ENCODE measurements around the gene KCNIP1. TPM values are rescaled to one million over a fixed set of nuclear protein-coding genes. Genes with fewer than 3 reads are reported as not detected.

The KCNIP1 gene
- polyA plus RNA-seq, 1 donor from 2014 or later = 13.8 TPM

- H3K4me3 ChIP-seq (ENCODE audit: low read length) = no peak overlapping the region
- no peak overlapping the region for H3K9ac ChIP-seq (ENCODE audit: low read length)
- H3F3A ChIP-seq (ENCODE audit: insufficient read depth, low read length, poor library complexity, severe bottlenecking) = no peaks in the 10 kb centered on the region
- no peak overlapping the region for H3K4me2 ChIP-seq (ENCODE audit: low read length)
- H3K36me3 ChIP-seq (ENCODE audit: insufficient read depth, low read length) = no peaks in the 10 kb centered on the region
- H4K20me1 ChIP-seq (ENCODE audit: insufficient read depth) = no peaks in the 10 kb centered on the region
- no peaks in the 10 kb centered on the region for H3K9me3 ChIP-seq (ENCODE audit: low read length)
- no peak for TF ChIP-seq REST (IDR thresholded peaks at IDR 0.05; ENCODE audit: borderline replicate concordance)
- no peak for TF ChIP-seq CTCF (IDR thresholded peaks at IDR 0.05; ENCODE audit: poor library complexity, severe bottlenecking)
- no peak for TF ChIP-seq EP300 (conservative IDR thresholded peaks at IDR 0.05; ENCODE audit: poor library complexity, severe bottlenecking)
- no peak for TF ChIP-seq RAD21 (conservative IDR thresholded peaks at IDR 0.05)
- TF ChIP-seq EZH2 (IDR thresholded peaks at IDR 0.05; ENCODE audit: borderline replicate concordance, insufficient read depth, low read length, poor library complexity, severe bottlenecking) = no peak
- no peak for TF ChIP-seq SMC3 (conservative IDR thresholded peaks at IDR 0.05; ENCODE audit: poor library complexity)
- TF ChIP-seq TAF1 (IDR thresholded peaks at IDR 0.05; ENCODE audit: low read depth) = no peak
- TF ChIP-seq MXI1 (conservative IDR thresholded peaks at IDR 0.05; ENCODE audit: poor library complexity, severe bottlenecking) = no peak
- no peak for TF ChIP-seq POLR2AphosphoS5 (IDR thresholded peaks at IDR 0.05)
- no peaks in the 10 kb centered on the region for H3K79me2 ChIP-seq (replicated peaks; ENCODE audit: insufficient read depth, low read length)
- H3K27me3 ChIP-seq (ENCODE audit: insufficient read depth, low read depth, low read length) = no peaks in the 10 kb centered on the region
- H3K9me2 ChIP-seq (ENCODE audit: insufficient read depth, low read length) = no peaks in the 10 kb centered on the region
- no peak overlapping the region for H2AFZ ChIP-seq (ENCODE audit: low read depth, low read length)
- H3K27ac ChIP-seq (ENCODE audit: low read length) = no peak overlapping the region
Observed at GRCh38 chr5:170628691-170629565, 125.1 kb downstream of the KCNIP1 start.

- Histone ChIP-seq H3K9me2 (ENCODE audit: insufficient read depth, low read length) (no peaks in the 10 kb centered on the region), H3K36me3 (ENCODE audit: insufficient read depth, low read length) (no peaks in the 10 kb centered on the region), H2AFZ (ENCODE audit: low read depth, low read length) (no peak overlapping the region), H3K9me3 (ENCODE audit: low read length) (no peaks in the 10 kb centered on the region), H3K9ac (ENCODE audit: low read length) (no peak overlapping the region), H3F3A (ENCODE audit: insufficient read depth, low read length, poor library complexity, severe bottlenecking) (no peaks in the 10 kb centered on the region), H3K79me2 (replicated peaks; ENCODE audit: insufficient read depth, low read length) (no peaks in the 10 kb centered on the region), H3K4me3 (ENCODE audit: low read length) (no peak overlapping the region), H3K4me2 (ENCODE audit: low read length) (no peak overlapping the region), H4K20me1 (ENCODE audit: insufficient read depth) (no peaks in the 10 kb centered on the region), H3K27me3 (ENCODE audit: insufficient read depth, low read depth, low read length) (no peaks in the 10 kb centered on the region), H3K27ac (ENCODE audit: low read length) (no peak overlapping the region)
- TF ChIP-seq MXI1 (conservative IDR thresholded peaks at IDR 0.05; ENCODE audit: poor library complexity, severe bottlenecking) (no peak), RAD21 (conservative IDR thresholded peaks at IDR 0.05) (no peak), EZH2 (IDR thresholded peaks at IDR 0.05; ENCODE audit: borderline replicate concordance, insufficient read depth, low read length, poor library complexity, severe bottlenecking) (no peak), TAF1 (IDR thresholded peaks at IDR 0.05; ENCODE audit: low read depth) (no peak), REST (IDR thresholded peaks at IDR 0.05; ENCODE audit: borderline replicate concordance) (no peak), SMC3 (conservative IDR thresholded peaks at IDR 0.05; ENCODE audit: poor library complexity) (no peak), POLR2AphosphoS5 (IDR thresholded peaks at IDR 0.05) (no peak)
Observed at GRCh38 chr5:170629566-170630175, 125.9 kb downstream of the KCNIP1 start.
